Body of pancreas (tissue), 4 donors: ENCODE results near the gene RGS6.

ENCODE experiments used
- POLR2A ChIP-seq, 3 donors: fragments of 450-650 bp; IDR thresholded peaks; one replicate each; pipeline ENCODE4 v1.6.1; 2016; ENCODE audit warnings: antibody characterized with exemption in 3 of 3, mild to moderate bottlenecking in 2 of 3
- TF ChIP-seq, protein P1 (sequence below), 7 experiments: fragments of 450-650 bp in 4 of 7; fragments of 200-600 bp in 3 of 7; sonication (generic) in 3 of 7; IDR thresholded peaks; one replicate each; pipeline ENCODE4 v1.5.1; 2016 to 2019; ENCODE audit warnings: antibody characterized with exemption in 7 of 7

- TF ChIP-seq, protein P1, sequence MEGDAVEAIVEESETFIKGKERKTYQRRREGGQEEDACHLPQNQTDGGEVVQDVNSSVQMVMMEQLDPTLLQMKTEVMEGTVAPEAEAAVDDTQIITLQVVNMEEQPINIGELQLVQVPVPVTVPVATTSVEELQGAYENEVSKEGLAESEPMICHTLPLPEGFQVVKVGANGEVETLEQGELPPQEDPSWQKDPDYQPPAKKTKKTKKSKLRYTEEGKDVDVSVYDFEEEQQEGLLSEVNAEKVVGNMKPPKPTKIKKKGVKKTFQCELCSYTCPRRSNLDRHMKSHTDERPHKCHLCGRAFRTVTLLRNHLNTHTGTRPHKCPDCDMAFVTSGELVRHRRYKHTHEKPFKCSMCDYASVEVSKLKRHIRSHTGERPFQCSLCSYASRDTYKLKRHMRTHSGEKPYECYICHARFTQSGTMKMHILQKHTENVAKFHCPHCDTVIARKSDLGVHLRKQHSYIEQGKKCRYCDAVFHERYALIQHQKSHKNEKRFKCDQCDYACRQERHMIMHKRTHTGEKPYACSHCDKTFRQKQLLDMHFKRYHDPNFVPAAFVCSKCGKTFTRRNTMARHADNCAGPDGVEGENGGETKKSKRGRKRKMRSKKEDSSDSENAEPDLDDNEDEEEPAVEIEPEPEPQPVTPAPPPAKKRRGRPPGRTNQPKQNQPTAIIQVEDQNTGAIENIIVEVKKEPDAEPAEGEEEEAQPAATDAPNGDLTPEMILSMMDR (IDR thresholded peaks at IDR 0.05), result no peak
- TF ChIP-seq POLR2A (IDR thresholded peaks at IDR 0.05), result no peak
Observed at GRCh38 chr14:72332871-72333270, 400.6 kb downstream of the RGS6 start.
